Lower leg skin (tissue), 3 donors: Measurements from ENCODE around the gene CYP27A1.
A peak's percentile ranks its signal among the peaks of the same experiment; 100 is the strongest.

Source experiments
- POLR2A ChIP-seq, 2 donors: fragments of 450-650 bp; IDR thresholded peaks; one replicate each; pipeline ENCODE4 v1.6.1; 2016 to 2017; ENCODE audit warnings: antibody characterized with exemption in 2 of 2, mild to moderate bottlenecking in 1 of 2, moderate library complexity in 1 of 2
- TF ChIP-seq, protein P1 (sequence below), 3 donors: fragments of 450-650 bp; IDR thresholded peaks; one replicate each; pipeline ENCODE4 v1.5.1; 2016; ENCODE audit warnings: antibody characterized with exemption in 3 of 3, mild to moderate bottlenecking in 3 of 3, moderate library complexity in 2 of 3

GRCh38 chr2:218755567-218756404 is 26.2 kb upstream of the CYP27A1 start:
- no peak for TF ChIP-seq POLR2A (IDR thresholded peaks at IDR 0.05)
- TF ChIP-seq, protein P1, sequence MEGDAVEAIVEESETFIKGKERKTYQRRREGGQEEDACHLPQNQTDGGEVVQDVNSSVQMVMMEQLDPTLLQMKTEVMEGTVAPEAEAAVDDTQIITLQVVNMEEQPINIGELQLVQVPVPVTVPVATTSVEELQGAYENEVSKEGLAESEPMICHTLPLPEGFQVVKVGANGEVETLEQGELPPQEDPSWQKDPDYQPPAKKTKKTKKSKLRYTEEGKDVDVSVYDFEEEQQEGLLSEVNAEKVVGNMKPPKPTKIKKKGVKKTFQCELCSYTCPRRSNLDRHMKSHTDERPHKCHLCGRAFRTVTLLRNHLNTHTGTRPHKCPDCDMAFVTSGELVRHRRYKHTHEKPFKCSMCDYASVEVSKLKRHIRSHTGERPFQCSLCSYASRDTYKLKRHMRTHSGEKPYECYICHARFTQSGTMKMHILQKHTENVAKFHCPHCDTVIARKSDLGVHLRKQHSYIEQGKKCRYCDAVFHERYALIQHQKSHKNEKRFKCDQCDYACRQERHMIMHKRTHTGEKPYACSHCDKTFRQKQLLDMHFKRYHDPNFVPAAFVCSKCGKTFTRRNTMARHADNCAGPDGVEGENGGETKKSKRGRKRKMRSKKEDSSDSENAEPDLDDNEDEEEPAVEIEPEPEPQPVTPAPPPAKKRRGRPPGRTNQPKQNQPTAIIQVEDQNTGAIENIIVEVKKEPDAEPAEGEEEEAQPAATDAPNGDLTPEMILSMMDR (IDR thresholded peaks at IDR 0.05) = peak in 1 of 3 donors; percentile 46
